Measurements from ENCODE around the gene RNF186.
A peak's percentile ranks its signal among the peaks of the same experiment; 100 is the strongest.

The RNF186 gene

GRCh38 chr1:19764848-19765247 lies 50.2 kb downstream of the RNF186 start:
- DNase-seq (ENCODE audit: low read depth in 3 of 3), result peak in 1 of 3 donors; percentile 18
